ENCODE measurements around the gene TIMM23B.
"Not testable (repeated sequence)": the region's sequence is repeated elsewhere in the genome, so short reads cannot be mapped to it uniquely, and the experiment has no call there.

DNA sequence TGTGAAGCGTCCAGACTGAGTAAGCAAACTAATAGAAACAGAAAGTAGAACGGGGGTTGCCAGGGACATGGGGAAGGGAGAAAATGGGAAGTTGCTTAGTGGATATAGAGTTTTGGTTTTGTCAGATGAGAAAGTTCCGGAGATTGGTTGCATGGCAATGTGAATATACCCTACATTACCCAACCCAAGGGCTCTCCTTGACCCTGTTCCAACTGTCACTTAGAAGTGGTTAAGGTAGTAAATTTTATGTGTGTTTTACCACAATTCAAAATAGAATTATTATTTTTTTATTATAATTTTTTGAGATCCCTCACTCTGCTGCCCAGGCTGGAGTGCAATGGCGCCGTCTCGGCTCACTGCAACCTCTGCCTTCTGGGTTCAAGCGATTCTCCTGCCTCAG lies 72.2 kb downstream of the TIMM23B start:
- TF ChIP-seq CTCF (conservative IDR thresholded peaks at IDR 0.05; ENCODE audit: low read length); EZH2phosphoT487 (IDR thresholded peaks at IDR 0.05; ENCODE audit: borderline replicate concordance, low read depth, low read length): not testable (repeated sequence)
